ENCODE data around the gene CLDND2.
"Not testable (repeated sequence)": the region's sequence is repeated elsewhere in the genome, so short reads cannot be mapped to it uniquely, and the experiment has no call there.

GRCh38 chr19:51399936-51400335 is 31.1 kb upstream of the CLDND2 start:
- not testable (repeated sequence) for TF ChIP-seq EZH2 (IDR thresholded peaks at IDR 0.05; ENCODE audit: borderline replicate concordance)
- TF ChIP-seq, protein P1, sequence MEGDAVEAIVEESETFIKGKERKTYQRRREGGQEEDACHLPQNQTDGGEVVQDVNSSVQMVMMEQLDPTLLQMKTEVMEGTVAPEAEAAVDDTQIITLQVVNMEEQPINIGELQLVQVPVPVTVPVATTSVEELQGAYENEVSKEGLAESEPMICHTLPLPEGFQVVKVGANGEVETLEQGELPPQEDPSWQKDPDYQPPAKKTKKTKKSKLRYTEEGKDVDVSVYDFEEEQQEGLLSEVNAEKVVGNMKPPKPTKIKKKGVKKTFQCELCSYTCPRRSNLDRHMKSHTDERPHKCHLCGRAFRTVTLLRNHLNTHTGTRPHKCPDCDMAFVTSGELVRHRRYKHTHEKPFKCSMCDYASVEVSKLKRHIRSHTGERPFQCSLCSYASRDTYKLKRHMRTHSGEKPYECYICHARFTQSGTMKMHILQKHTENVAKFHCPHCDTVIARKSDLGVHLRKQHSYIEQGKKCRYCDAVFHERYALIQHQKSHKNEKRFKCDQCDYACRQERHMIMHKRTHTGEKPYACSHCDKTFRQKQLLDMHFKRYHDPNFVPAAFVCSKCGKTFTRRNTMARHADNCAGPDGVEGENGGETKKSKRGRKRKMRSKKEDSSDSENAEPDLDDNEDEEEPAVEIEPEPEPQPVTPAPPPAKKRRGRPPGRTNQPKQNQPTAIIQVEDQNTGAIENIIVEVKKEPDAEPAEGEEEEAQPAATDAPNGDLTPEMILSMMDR (IDR thresholded peaks at IDR 0.05; ENCODE audit: poor library complexity) = not testable (repeated sequence)

All from hepatocyte (in vitro differentiated cells).